GM23338 (cell line): ENCODE data around the gene PGAP6. TPM values are rescaled to one million over a fixed set of nuclear protein-coding genes. Genes with fewer than 3 reads are reported as not detected.

ENCODE experiments used
- ATAC-seq: fragments of 200-7000 bp; cut with Tn5 transposase; 3 replicates; pipeline ENCODE4 v1.9.1; 2020
- DNase-seq: peaks from one replicate; pipeline ENCODE4 v3.0.0-alpha.2; 2015; ENCODE audit warnings: low spot score
- H2AFZ ChIP-seq: fragments of 200-600 bp; sonication (generic); 2 replicates; pipeline ENCODE4 v1.8.0; 2016; ENCODE audit warnings: antibody characterized with exemption, mild to moderate bottlenecking, moderate library complexity
- H3F3A ChIP-seq: fragments of 200-600 bp; sonication (generic); replicated peaks from 2 replicates; pipeline ENCODE4 v1.8.0; 2017; ENCODE audit warnings: antibody characterized with exemption, mixed run types, low read depth
- H3K27ac ChIP-seq: fragments of 200-600 bp; sonication (generic); 2 replicates; pipeline ENCODE4 v1.6.1; 2016; ENCODE audit warnings: low read depth
- H3K27me3 ChIP-seq: fragments of 200-600 bp; sonication (generic); 2 replicates; pipeline ENCODE4 v1.8.0; 2016; ENCODE audit warnings: mild to moderate bottlenecking, mixed run types, moderate library complexity; ENCODE audit not compliant: insufficient read depth
- H3K36me3 ChIP-seq: fragments of 200-600 bp; sonication (generic); 2 replicates; pipeline ENCODE4 v1.8.0; 2016; ENCODE audit warnings: mild to moderate bottlenecking; ENCODE audit not compliant: insufficient read depth
- H3K4me1 ChIP-seq: fragments of 200-600 bp; sonication (generic); 2 replicates; pipeline ENCODE4 v1.8.0; 2016; ENCODE audit warnings: mild to moderate bottlenecking, moderate library complexity; ENCODE audit not compliant: insufficient read depth
- H3K4me2 ChIP-seq: fragments of 200-600 bp; sonication (generic); 2 replicates; pipeline ENCODE4 v1.7.1; 2017; ENCODE audit warnings: mixed run types
- H3K4me3 ChIP-seq: fragments of 200-600 bp; sonication (generic); 2 replicates; pipeline ENCODE4 v1.6.1; 2016; ENCODE audit warnings: mixed run types
- H3K79me2 ChIP-seq: fragments of 200-600 bp; sonication (generic); replicated peaks from 2 replicates; pipeline ENCODE4 v1.8.0; 2017; ENCODE audit warnings: mild to moderate bottlenecking; ENCODE audit not compliant: insufficient read depth
- H3K9me2 ChIP-seq: fragments of 200-600 bp; sonication (generic); 2 replicates; pipeline ENCODE4 v1.8.0; 2017; ENCODE audit not compliant: insufficient read depth
- H4K20me1 ChIP-seq: fragments of 200-600 bp; sonication (generic); replicated peaks from 2 replicates; pipeline ENCODE4 v1.8.0; 2017; ENCODE audit warnings: mild to moderate bottlenecking; ENCODE audit not compliant: insufficient read depth
- H3K27ac Mint-ChIP-seq: 2 replicates; pipeline ENCODE4 v1.8.0; 2020; ENCODE audit warnings: inconsistent platforms, mild to moderate bottlenecking, moderate library complexity, mixed read lengths
- H3K27me3 Mint-ChIP-seq: 3 replicates; pipeline ENCODE4 v1.8.0; 2022; ENCODE audit warnings: low read depth, mild to moderate bottlenecking, moderate library complexity, mixed read lengths, inconsistent platforms; ENCODE audit not compliant: insufficient read depth, poor library complexity
- H3K36me3 Mint-ChIP-seq: 3 replicates; pipeline ENCODE4 v1.8.0; 2021; ENCODE audit warnings: low read depth, mild to moderate bottlenecking, inconsistent platforms, moderate library complexity, mixed read lengths
- H3K4me1 Mint-ChIP-seq: 3 replicates; pipeline ENCODE4 v1.8.0; 2020; ENCODE audit warnings: mild to moderate bottlenecking, inconsistent platforms, mixed read lengths
- H3K4me3 Mint-ChIP-seq: 3 replicates; pipeline ENCODE4 v1.8.0; 2021; ENCODE audit warnings: moderate library complexity, mild to moderate bottlenecking, inconsistent platforms, mixed read lengths
- H3K9me3 Mint-ChIP-seq: 3 replicates; pipeline ENCODE4 v1.8.0; 2020; ENCODE audit warnings: moderate library complexity, mild to moderate bottlenecking, inconsistent platforms, mixed read lengths
- CREB1 ChIP-seq: fragments of 250-450 bp; sonication (Bioruptor Pico); IDR thresholded peaks from 2 replicates; pipeline ENCODE4 v1.5.0; 2020; ENCODE audit warnings: low read depth, mild to moderate bottlenecking, moderate library complexity
- EZH2 ChIP-seq: fragments of 200-600 bp; sonication (generic); IDR thresholded peaks from one replicate; pipeline ENCODE4 v1.8.0; 2017; ENCODE audit warnings: antibody characterized with exemption, mild to moderate bottlenecking, low read depth; ENCODE audit not compliant: unreplicated experiment
- EZH2phosphoT487 ChIP-seq: fragments of 200-600 bp; sonication (generic); IDR thresholded peaks from one replicate; pipeline ENCODE4 v1.8.1; 2018; ENCODE audit warnings: antibody characterized with exemption; ENCODE audit not compliant: unreplicated experiment
- JUNB ChIP-seq: IDR thresholded peaks from one replicate; pipeline ENCODE4 v1.6.1; 2016; ENCODE audit warnings: antibody characterized with exemption; ENCODE audit not compliant: unreplicated experiment
- NANOG ChIP-seq: IDR thresholded peaks from 2 replicates; pipeline ENCODE4 v1.6.1; 2016; ENCODE audit warnings: antibody characterized with exemption, borderline replicate concordance
- POLR2AphosphoS5 ChIP-seq: IDR thresholded peaks from 2 replicates; pipeline ENCODE4 v1.6.1; 2016; ENCODE audit warnings: antibody characterized with exemption, low read depth
- REST ChIP-seq: IDR thresholded peaks from one replicate; pipeline ENCODE4 v1.6.1; 2018; ENCODE audit warnings: antibody characterized with exemption; ENCODE audit not compliant: unreplicated experiment
- STAT1 ChIP-seq: IDR thresholded peaks from one replicate; pipeline ENCODE4 v1.6.1; 2016; ENCODE audit warnings: antibody characterized with exemption; ENCODE audit not compliant: unreplicated experiment
- ZNF114 ChIP-seq: fragments of 250-450 bp; sonication (Bioruptor Pico); IDR thresholded peaks from 2 replicates; pipeline ENCODE4 v1.5.0; 2020; ENCODE audit warnings: mild to moderate bottlenecking, moderate library complexity
- ZNF331 ChIP-seq: fragments of 250-450 bp; sonication (Bioruptor Pico); IDR thresholded peaks from 2 replicates; pipeline ENCODE4 v1.5.0; 2020; ENCODE audit warnings: low read depth, mild to moderate bottlenecking, moderate library complexity
- ZNF462 ChIP-seq: fragments of 250-450 bp; sonication (Bioruptor Pico); IDR thresholded peaks from 2 replicates; pipeline ENCODE4 v1.5.0; 2020; ENCODE audit warnings: mild to moderate bottlenecking, moderate library complexity
- polyA plus RNA-seq: library from polyadenylated mRNA; unstranded; fragments of >200 nt; fragmentation: Nextera tagmentation; extraction: Ambion mirVana; gene quantifications from 2 replicates; pipeline ENCODE4 v1.2.1, GENCODE V29; 2016
- total RNA-seq: library from RNA; depleted of rRNA; stranded (reverse); fragments of >200 nt; shearing (Covaris generic); gene quantifications from 2 replicates; pipeline ENCODE4 v1.2.3, GENCODE V29; 2014
- TF ChIP-seq, protein P1 (sequence below), 2 experiments: fragments of 200-600 bp in 1 of 2; sonication (generic) in 1 of 2; conservative IDR thresholded peaks; 2 replicates each; pipeline versions ENCODE4 v1.5.1 to v1.6.1; 2016 to 2017; ENCODE audit warnings: antibody characterized with exemption in 2 of 2, low read depth in 2 of 2, mild to moderate bottlenecking in 2 of 2, moderate library complexity in 1 of 2
- TF ChIP-seq, protein P2 (sequence below): IDR thresholded peaks from 2 replicates; pipeline ENCODE4 v1.6.1; 2016; ENCODE audit warnings: antibody characterized with exemption

The PGAP6 gene
- total and polyA plus RNA-seq, 2 experiments from 2014 or later = 25.1 to 112 TPM

DNA sequence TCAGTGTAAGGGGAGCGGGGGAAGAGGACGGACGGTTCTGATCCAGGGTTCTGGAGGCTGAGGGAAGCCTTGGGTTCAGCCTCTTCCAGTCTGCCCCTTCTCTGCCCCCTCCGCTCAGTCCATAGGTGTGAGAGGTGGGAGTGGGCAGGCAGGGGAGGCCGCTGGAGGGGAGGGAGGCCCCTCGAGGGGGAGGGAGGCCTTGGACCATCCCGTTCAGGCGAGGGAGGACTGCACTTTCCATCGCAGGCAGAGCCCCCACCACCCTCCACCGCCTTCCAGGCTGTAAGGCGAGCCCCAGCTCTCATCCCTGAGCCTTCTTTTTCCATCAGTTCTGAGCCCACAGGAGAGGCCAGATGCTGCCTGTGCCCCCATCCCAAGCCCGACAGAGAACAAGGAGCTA is 25.0 kb downstream of the PGAP6 start:
- H3K4me3 Mint-ChIP-seq = no peak overlapping the region; the same call in 2 of the 3 replicates
- H3K27ac Mint-ChIP-seq = no peak overlapping the region
- Histone ChIP-seq H3K9me2 (no peaks in the 10 kb centered on the region), H4K20me1 (no peaks in the 10 kb centered on the region), H3K27ac (no peak overlapping the region), H2AFZ (no peak overlapping the region), H3K27me3 (no peaks in the 10 kb centered on the region), H3K4me1 (no peaks in the 10 kb centered on the region), H3K36me3 (no peaks in the 10 kb centered on the region), H3K4me3 (no peak overlapping the region), H3F3A (0 out of 2 replicates have a peak, but pooled peaks cover 3% of the 10 kb centered on the region), H3K4me2 (no peak overlapping the region), H3K79me2 (peaks cover 2% of the 10 kb centered on the region)
- H3K27me3 Mint-ChIP-seq = peaks cover 4% of the 10 kb centered on the region
- no peak for ATAC-seq
- H3K4me1 Mint-ChIP-seq = no peaks in the 10 kb centered on the region
- no peak for DNase-seq
- no peaks in the 10 kb centered on the region for H3K36me3 Mint-ChIP-seq
- no peaks in the 10 kb centered on the region for H3K9me3 Mint-ChIP-seq
- TF ChIP-seq EZH2 (no peak), STAT1 (no peak), ZNF462 (CRISPR knock-in tag) (no peak), REST (no peak), JUNB (no peak), NANOG (no peak), EZH2phosphoT487 (no peak), POLR2AphosphoS5 (no peak), ZNF331 (CRISPR knock-in tag) (no peak), ZNF114 (CRISPR knock-in tag) (no peak), CREB1 (CRISPR knock-in tag) (no peak)
- TF ChIP-seq, protein P1, sequence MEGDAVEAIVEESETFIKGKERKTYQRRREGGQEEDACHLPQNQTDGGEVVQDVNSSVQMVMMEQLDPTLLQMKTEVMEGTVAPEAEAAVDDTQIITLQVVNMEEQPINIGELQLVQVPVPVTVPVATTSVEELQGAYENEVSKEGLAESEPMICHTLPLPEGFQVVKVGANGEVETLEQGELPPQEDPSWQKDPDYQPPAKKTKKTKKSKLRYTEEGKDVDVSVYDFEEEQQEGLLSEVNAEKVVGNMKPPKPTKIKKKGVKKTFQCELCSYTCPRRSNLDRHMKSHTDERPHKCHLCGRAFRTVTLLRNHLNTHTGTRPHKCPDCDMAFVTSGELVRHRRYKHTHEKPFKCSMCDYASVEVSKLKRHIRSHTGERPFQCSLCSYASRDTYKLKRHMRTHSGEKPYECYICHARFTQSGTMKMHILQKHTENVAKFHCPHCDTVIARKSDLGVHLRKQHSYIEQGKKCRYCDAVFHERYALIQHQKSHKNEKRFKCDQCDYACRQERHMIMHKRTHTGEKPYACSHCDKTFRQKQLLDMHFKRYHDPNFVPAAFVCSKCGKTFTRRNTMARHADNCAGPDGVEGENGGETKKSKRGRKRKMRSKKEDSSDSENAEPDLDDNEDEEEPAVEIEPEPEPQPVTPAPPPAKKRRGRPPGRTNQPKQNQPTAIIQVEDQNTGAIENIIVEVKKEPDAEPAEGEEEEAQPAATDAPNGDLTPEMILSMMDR (conservative IDR thresholded peaks at IDR 0.05; ENCODE audit: low read depth in 2 of 2) = no peak
- TF ChIP-seq, protein P2, sequence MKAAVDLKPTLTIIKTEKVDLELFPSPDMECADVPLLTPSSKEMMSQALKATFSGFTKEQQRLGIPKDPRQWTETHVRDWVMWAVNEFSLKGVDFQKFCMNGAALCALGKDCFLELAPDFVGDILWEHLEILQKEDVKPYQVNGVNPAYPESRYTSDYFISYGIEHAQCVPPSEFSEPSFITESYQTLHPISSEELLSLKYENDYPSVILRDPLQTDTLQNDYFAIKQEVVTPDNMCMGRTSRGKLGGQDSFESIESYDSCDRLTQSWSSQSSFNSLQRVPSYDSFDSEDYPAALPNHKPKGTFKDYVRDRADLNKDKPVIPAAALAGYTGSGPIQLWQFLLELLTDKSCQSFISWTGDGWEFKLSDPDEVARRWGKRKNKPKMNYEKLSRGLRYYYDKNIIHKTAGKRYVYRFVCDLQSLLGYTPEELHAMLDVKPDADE = no peak
